Ishikawa (cell line): ENCODE measurements around the gene LRIG3.

Source experiments
- CEBPB ChIP-seq: IDR thresholded peaks from 2 replicates; pipeline ENCODE4 v1.6.1; 2012
- CREB1 ChIP-seq: IDR thresholded peaks from 2 replicates; pipeline ENCODE4 v1.6.1; 2012; ENCODE audit warnings: low read depth
- EGR1 ChIP-seq: IDR thresholded peaks from 2 replicates; pipeline ENCODE4 v1.6.1; 2012
- EP300 ChIP-seq: IDR thresholded peaks from 2 replicates; pipeline ENCODE4 v1.6.1; 2012; ENCODE audit warnings: borderline replicate concordance
- FOXM1 ChIP-seq: IDR thresholded peaks from 2 replicates; pipeline ENCODE4 v1.6.1; 2012; ENCODE audit warnings: low read depth, borderline replicate concordance
- MAX ChIP-seq: IDR thresholded peaks from 2 replicates; pipeline ENCODE4 v1.6.1; 2012
- NFIC ChIP-seq: IDR thresholded peaks from 2 replicates; pipeline ENCODE4 v1.6.1; 2012
- RAD21 ChIP-seq: IDR thresholded peaks from 2 replicates; pipeline ENCODE4 v1.6.1; 2012; ENCODE audit warnings: low read depth
- REST ChIP-seq: IDR thresholded peaks from 2 replicates; pipeline ENCODE4 v1.6.1; 2012; ENCODE audit warnings: low read depth, mild to moderate bottlenecking
- TAF1 ChIP-seq: IDR thresholded peaks from 2 replicates; pipeline ENCODE4 v1.6.1; 2012; ENCODE audit warnings: low read depth, mild to moderate bottlenecking
- TCF12 ChIP-seq: IDR thresholded peaks from 2 replicates; pipeline ENCODE4 v1.6.1; 2012; ENCODE audit warnings: low read depth
- TEAD4 ChIP-seq: IDR thresholded peaks from 2 replicates; pipeline ENCODE4 v1.6.1; 2012
- USF1 ChIP-seq: IDR thresholded peaks from 2 replicates; pipeline ENCODE4 v1.6.1; 2012
- YY1 ChIP-seq: IDR thresholded peaks from 2 replicates; pipeline ENCODE4 v1.6.1; 2012; ENCODE audit warnings: low read depth
- ZBTB7A ChIP-seq: IDR thresholded peaks from 2 replicates; pipeline ENCODE4 v1.6.1; 2012; ENCODE audit warnings: low read depth

LRIG3 gene

GRCh38 chr12:58873496-58873895 is 46.8 kb downstream of the LRIG3 start:
- TF ChIP-seq FOXM1, result no peak
- no peak for TF ChIP-seq EP300
- no peak for TF ChIP-seq ZBTB7A
- no peak for TF ChIP-seq YY1
- TF ChIP-seq EGR1, result no peak

DNA sequence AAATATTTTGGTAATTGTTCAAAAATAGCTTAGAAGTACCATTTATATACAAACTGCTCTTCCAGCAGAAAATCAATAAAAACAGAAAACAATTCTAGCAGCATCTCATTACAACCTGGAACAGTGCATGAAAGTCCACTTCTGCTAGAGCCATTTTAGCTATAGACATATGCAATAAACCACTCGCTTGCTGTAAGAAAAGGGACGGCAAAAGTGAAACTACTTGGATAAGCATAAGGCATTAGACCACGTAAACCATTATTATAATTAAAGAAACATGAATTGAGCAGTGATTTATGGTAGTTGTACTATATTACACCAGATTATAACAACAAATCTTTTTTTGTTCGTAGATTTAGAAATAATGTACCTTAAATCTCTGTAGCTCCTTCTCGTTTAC is 48.7 kb downstream of the LRIG3 start:
- TF ChIP-seq EGR1 (no peak), TCF12 (no peak), EP300 (no peak), FOXM1 (no peak), MAX (no peak), RAD21 (no peak), USF1 (no peak), TAF1 (no peak), YY1 (no peak), NFIC (no peak), CREB1 (no peak), TEAD4 (no peak), CEBPB (no peak), ZBTB7A (no peak), REST (no peak)

GRCh38 chr12:58870595-58870994 is 49.7 kb downstream of the LRIG3 start:
- TF ChIP-seq RAD21 (no peak), MAX (no peak), ZBTB7A (no peak), TCF12 (no peak), YY1 (no peak), EGR1 (no peak), CREB1 (no peak), NFIC (no peak), EP300 (no peak), REST (no peak)

GRCh38 chr12:58860788-58861240 is 59.5 kb downstream of the LRIG3 start:
- TF ChIP-seq EP300 (no peak), ZBTB7A (no peak), USF1 (no peak), CEBPB (no peak), TEAD4 (no peak), NFIC (no peak), FOXM1 (no peak), TAF1 (no peak), YY1 (no peak), EGR1 (no peak), MAX (no peak), RAD21 (no peak), REST (no peak), TCF12 (no peak), CREB1 (no peak)
